ENCODE data around the gene DHX30.

DNA sequence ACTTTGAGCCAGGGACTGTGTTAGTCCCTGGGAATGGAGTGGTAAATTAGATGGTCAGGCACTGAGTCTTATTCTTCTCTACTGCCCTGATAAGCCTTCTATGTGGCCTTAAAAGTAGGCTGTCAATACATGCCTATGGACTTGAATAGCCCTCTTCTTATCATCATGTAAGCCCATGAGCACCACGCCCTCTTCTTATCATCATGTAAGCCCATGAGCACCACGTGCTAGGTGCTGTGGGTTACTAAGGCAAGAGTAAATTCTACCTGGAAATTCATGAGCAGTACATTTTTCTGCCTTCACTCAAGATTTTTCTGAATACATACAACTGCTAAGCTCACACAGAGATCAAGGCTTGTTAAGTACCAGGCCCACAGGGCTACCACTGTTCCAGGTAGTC, 68.5 kb downstream of the DHX30 start:
- TF ChIP-seq EP300 (IDR thresholded peaks at IDR 0.05) = no peak
- TF ChIP-seq, protein P1, sequence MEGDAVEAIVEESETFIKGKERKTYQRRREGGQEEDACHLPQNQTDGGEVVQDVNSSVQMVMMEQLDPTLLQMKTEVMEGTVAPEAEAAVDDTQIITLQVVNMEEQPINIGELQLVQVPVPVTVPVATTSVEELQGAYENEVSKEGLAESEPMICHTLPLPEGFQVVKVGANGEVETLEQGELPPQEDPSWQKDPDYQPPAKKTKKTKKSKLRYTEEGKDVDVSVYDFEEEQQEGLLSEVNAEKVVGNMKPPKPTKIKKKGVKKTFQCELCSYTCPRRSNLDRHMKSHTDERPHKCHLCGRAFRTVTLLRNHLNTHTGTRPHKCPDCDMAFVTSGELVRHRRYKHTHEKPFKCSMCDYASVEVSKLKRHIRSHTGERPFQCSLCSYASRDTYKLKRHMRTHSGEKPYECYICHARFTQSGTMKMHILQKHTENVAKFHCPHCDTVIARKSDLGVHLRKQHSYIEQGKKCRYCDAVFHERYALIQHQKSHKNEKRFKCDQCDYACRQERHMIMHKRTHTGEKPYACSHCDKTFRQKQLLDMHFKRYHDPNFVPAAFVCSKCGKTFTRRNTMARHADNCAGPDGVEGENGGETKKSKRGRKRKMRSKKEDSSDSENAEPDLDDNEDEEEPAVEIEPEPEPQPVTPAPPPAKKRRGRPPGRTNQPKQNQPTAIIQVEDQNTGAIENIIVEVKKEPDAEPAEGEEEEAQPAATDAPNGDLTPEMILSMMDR (IDR thresholded peaks at IDR 0.05) = no peak
- no peak for TF ChIP-seq POLR2A (IDR thresholded peaks at IDR 0.05)
- no peak for TF ChIP-seq POLR2AphosphoS5 (IDR thresholded peaks at IDR 0.05)

Data from upper lobe of left lung (tissue), 4 donors.